ENCODE results near the gene TMX4. TPM values are rescaled to one million over a fixed set of nuclear protein-coding genes. Genes with fewer than 3 reads are reported as not detected.

TMX4 gene
- total RNA-seq, 2 experiments from 2014 or later = 41.4 to 44.8 TPM

GRCh38 chr20:7938058-7938457, 81.5 kb downstream of the TMX4 start:
- Mint-ChIP-seq H3K9me3 (no peaks in the 10 kb centered on the region), H3K4me3 (no peak overlapping the region), H3K36me3 (ENCODE audit: low read depth) (no peaks in the 10 kb centered on the region), H3K27me3 (peaks cover 5% of the 10 kb centered on the region), H3K4me1 (no peaks in the 10 kb centered on the region), H3K27ac (no peak overlapping the region)
- ChIA-PET CTCF (no interaction called here), POLR2A (no interaction called here)
- DNase-seq = no peak

DNA sequence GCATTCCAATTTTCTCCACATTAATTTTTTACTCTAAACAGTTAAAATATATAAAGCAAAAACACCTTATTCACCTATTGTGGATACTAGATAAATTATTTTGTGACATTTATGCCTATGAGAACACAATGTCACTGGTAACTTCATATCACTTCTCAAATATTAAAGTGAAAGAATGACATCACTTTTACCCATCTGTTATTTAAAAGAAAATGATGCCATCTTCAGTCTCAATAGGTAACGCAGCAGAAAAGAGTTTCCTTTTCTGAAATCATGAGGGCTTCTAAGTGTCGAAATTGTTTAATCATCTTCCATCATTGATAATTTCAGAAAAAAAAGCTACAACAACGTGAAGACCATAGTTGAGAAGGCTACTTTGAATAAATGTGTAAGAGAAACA, 82.2 kb downstream of the TMX4 start:
- Mint-ChIP-seq H3K36me3 (ENCODE audit: low read depth) (no peaks in the 10 kb centered on the region), H3K27ac (no peak overlapping the region), H3K4me1 (no peaks in the 10 kb centered on the region), H3K9me3 (no peaks in the 10 kb centered on the region), H3K27me3 (peaks cover 5% of the 10 kb centered on the region), H3K4me3 (no peak overlapping the region)
- CTCF ChIA-PET = interaction anchor here (1.5 kb wide), 1 partner anchor 785 kb away, joined by 5 read pairs; no protein-coding TSS in a partner anchor
- no peak for DNase-seq
- POLR2A ChIA-PET = no interaction called here

DNA sequence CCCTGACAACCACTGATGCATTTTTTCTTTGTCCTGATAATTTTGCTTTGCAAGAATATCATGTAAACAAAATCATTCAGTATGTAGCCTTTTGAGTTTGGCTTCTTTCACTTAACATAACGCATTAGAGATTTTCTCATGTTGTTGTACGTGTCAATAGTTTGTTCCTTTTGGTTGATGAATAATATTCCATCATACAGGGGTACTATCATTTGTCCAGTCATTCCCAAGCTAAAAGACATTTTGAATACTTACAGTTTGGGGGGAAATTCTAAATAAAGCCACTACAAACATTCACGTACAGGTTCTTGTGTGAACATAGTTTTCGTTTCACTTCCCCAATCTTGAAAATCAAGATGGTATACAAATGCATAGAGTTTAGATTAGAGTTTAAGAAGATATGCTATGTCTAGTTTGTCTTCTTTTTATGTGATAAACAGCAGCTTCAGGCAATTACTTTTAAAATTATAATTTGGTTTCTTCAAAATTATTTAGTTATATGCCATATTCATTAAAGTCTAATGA, 84.5 kb downstream of the TMX4 start:
- Mint-ChIP-seq H3K27ac (no peak overlapping the region), H3K27me3 (peaks cover 6% of the 10 kb centered on the region), H3K4me1 (no peaks in the 10 kb centered on the region), H3K36me3 (ENCODE audit: low read depth) (no peaks in the 10 kb centered on the region), H3K9me3 (no peaks in the 10 kb centered on the region), H3K4me3 (no peak overlapping the region)
- CTCF ChIA-PET = no interaction called here
- DNase-seq = no peak
- POLR2A ChIA-PET = no interaction called here

- H3K27me3 Mint-ChIP-seq = peaks cover 6% of the 10 kb centered on the region
- no peak overlapping the region for H3K4me3 Mint-ChIP-seq
- ChIA-PET POLR2A (no interaction called here), CTCF (no interaction called here)
- H3K36me3 Mint-ChIP-seq (ENCODE audit: low read depth) = no peaks in the 10 kb centered on the region
- H3K4me1 Mint-ChIP-seq = no peaks in the 10 kb centered on the region
- no peak for DNase-seq
- H3K9me3 Mint-ChIP-seq = no peaks in the 10 kb centered on the region
- H3K27ac Mint-ChIP-seq = no peak overlapping the region
These were observed 86.2 kb downstream of the TMX4 start for GRCh38 chr20:7933346-7933745.

DNA sequence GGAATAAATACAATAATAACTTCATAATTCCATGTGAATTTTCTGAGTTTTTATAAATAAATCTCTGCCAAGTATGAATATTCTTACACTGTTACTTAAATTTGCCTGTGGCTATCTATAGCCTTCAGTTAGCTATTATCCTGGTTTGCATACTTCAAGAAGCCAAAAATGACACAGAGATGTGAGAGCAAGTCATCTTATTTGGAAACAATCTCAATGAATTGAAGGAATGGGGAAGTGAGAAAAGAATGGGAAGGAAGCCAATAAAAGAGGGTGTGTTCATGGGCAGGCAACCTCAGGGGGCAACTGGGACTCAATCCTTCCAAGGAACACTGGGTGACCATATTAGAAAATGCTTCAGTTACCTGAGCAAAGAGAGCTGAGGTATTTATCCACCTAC, 89.2 kb downstream of the TMX4 start:
- H3K27me3 Mint-ChIP-seq = peaks cover 7% of the 10 kb centered on the region
- CTCF ChIA-PET = no interaction called here
- no peaks in the 10 kb centered on the region for H3K4me1 Mint-ChIP-seq
- no peak for DNase-seq
- H3K9me3 Mint-ChIP-seq = no peaks in the 10 kb centered on the region
- POLR2A ChIA-PET = no interaction called here
- H3K27ac Mint-ChIP-seq = no peak overlapping the region
- no peak overlapping the region for H3K4me3 Mint-ChIP-seq
- H3K36me3 Mint-ChIP-seq (ENCODE audit: low read depth) = no peaks in the 10 kb centered on the region

Other genes starting within 250 kb of the TMX4 start
- gene HAO1, start 79.3 kb downstream of the TMX4 start, total RNA-seq = not detected
- gene PLCB1, start 112.5 kb upstream of the TMX4 start, total RNA-seq = 1 to 10 TPM; 1.0 to 1.2 TPM

Measured in activated CD4-positive, alpha-beta T cell treated with anti-CD3 and anti-CD28 coated beads, Interleukin-2, amount 10 ng/mL, durations not matched to agents 7 days and 5 days (primary cell).